ENCODE data around the gene AMIGO3.

DNA sequence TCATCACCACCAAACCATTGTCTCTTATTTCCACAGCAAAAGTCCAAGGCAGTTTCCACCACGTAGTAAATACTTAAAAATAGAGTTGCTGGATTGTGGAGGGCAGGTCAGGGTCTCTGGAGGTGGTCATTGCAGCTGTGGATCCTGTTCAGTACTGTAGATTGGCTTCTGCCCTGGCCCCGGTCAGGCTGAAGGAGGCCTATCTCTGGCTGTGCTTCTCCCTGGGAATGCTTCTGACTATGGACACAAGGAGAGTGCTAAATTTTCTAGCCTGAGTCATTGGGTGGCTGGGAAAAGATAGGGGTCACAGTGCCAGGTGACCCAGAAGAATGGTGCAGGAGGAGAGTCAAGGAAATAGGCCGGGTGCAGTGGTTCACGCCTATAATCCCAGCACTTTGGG, 30.6 kb upstream of the AMIGO3 start:
- TF ChIP-seq CTCF (IDR thresholded peaks at IDR 0.05) (no peak), POLR2A (IDR thresholded peaks at IDR 0.05) (no peak)
